ENCODE measurements around the gene HECTD1. TPM values are rescaled to one million over a fixed set of nuclear protein-coding genes. Genes with fewer than 3 reads are reported as not detected.
"Not testable (repeated sequence)": the region's sequence is repeated elsewhere in the genome, so short reads cannot be mapped to it uniquely, and the experiment has no call there.

The HECTD1 gene
- total RNA-seq, 1 donor from 2014 or later, result 137 TPM

DNA sequence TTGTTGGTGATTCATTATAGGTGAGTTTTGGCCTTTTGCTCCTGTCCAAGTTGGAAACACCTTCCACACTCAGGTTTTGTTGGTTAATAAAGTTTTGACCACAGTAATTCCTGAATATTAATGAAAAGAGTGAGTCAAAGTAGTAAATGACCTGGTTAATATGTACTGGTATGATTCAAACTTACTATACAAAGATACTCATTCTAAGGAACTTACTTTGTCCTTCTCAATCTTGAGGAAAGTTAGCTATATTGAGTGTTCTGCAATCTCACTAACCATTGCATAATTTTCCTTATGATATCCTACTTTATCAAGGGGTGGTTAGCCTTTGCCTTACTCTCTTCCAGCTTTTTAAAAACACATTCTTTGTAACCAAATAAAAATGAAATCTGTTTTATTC lies 20.9 kb upstream of the HECTD1 start:
- DNase-seq (ENCODE audit: low spot score), result no peak

DNA sequence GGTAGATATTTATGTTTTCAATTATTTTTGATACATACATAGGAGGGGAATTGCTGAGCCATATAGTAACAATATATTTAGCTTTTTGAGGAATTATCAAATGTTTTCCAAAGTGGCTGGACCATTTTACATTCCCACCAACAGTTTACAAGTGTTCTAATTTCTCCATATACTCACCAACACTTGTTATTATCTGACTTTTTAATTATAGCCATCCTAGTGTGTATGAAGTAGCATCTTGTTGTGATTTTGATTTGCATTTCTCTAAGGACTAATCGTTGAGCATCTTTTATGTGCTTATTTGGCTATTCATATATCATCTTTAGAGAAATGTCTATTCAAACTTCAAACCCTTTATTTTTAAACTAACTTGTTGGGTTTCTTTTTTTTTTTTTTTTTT lies 17.2 kb upstream of the HECTD1 start:
- no peak for DNase-seq (ENCODE audit: low spot score)

DNA sequence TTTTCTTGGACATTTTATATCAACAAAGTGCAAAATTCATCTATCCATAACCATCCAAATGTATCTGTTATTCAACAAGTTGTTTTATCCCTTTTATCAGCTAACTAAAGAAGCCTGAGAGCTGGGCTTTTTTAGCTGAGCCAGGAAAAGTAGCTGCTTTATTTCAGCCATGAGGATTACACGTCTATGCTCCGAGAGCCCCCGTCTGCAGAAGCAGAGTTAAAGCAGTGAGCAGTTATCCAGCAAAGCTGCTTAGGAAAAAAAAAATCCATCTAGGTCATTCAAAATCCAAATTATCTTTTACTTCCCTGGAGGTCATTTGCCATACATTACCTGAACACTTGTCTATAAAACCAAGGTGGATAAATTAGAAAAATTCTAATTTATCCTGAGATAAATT lies 15.7 kb upstream of the HECTD1 start:
- no peak for DNase-seq (ENCODE audit: low spot score)

- DNase-seq (ENCODE audit: low spot score), result no peak
These were observed 15.2 kb upstream of the HECTD1 start for GRCh38 chr14:31222834-31223233.

GRCh38 chr14:31221266-31221665 lies 13.7 kb upstream of the HECTD1 start:
- no peak for DNase-seq (ENCODE audit: low spot score)

DNA sequence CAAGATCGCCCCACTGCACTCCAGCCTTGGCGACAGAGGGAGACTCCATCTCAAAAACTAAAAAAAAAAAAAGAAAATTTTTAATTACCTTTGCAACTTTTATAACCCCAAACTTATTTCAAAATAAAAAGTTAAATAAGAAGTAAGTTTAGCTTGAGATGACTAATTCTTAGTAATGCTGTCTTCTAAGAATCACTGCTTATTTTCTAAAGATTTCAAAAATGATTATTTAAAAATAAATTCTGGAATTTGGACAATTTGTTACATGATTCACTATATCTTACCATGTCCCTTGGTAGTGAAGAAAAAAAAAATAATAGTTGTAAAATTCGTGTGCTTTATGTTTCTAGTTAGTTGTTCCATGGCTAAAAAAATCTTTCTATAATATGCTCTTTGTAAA lies 11.6 kb upstream of the HECTD1 start:
- no peak for DNase-seq (ENCODE audit: low spot score)

- no peak for DNase-seq (ENCODE audit: low spot score)
These were observed 8.8 kb upstream of the HECTD1 start for GRCh38 chr14:31216359-31216758.

GRCh38 chr14:31212893-31213292 lies 5.3 kb upstream of the HECTD1 start:
- DNase-seq (ENCODE audit: low spot score), result no peak

- DNase-seq (ENCODE audit: low spot score), result no peak
These were observed 2.0 kb upstream of the HECTD1 start for GRCh38 chr14:31209605-31210004.

DNA sequence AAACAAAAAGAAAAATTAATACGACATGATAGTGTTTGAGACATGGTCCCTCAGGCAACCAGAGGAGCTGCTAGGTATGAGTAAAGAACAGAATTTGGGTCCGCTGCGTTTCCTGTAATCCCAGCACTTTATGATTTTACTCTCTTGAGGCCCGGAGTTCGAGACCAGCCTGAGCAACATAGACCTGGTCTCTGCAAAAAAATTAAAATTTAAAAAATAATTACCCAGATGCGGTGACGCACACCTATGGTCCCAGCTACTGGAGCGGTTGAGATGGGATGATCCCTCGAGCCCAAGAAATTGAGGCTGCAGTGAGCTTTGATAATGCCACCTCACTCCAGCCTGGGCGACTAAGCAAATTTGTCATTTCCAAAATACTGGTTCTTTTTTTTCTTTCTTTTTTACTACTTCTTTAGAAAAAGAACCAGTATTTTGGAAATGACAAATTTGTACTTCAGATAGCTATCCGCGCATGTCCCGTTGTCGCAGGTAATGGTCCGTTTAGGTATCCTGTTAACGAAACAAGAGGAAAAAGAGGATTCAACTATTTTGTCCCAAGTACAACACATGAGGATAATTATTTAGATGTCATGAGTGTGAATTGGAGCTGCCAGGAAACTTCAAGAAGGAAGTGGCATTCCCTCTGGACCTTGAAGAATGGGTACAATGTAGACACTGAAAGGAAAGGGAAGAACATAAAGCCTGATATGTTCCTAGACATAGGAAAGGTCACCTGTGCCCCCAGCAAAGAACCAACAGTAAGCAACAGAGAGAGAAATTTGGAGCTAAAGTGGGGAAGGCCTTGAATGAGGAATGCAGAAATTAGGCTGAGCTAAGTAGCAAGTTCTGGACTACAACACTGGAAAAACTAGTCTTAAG lies 1.2 kb upstream of the HECTD1 start:
- no peak for DNase-seq (ENCODE audit: low spot score)

GRCh38 chr14:31207287-31207754 lies 272 bp downstream of the HECTD1 start:
- DNase-seq (ENCODE audit: low spot score), result no peak

DNA sequence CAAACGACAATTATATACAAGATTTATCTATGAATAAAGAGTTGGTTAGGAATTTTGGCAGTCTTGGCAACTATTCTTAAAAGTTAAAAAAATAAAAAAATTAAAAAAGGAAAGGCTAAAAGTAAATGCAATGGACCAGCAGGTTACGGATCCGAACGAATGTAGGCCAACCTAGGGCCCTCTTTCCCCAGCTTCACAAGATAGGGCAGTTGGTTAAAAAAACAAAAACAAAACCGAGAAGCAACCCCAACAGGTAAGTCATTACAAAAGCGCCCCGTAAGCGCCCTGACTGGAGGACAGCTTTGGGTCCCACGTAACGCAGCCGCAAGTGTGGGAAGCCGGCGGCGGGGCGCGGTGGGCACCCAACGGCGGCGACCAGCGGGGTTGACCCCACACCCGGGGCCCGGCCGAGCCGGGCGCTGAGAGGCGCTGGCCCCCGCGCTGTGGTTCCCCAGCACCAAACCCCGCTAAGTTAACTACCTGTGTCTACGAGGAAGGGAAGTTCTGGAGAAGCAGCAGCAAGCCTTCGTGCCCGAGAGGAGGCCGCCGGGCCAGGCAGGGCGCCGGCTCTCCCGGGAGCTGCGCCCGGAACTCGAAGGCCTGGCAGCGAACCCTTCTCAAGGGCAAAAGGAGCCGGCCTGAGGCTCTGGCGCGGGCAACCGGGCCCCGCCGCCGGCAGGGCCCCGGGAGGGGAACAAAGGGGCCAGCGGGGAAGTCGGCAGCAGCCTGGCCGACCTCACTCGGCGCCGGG lies 882 bp downstream of the HECTD1 start:
- DNase-seq (ENCODE audit: low spot score), result peak; percentile 19

- DNase-seq (ENCODE audit: low spot score), result no peak
These were observed 1.7 kb downstream of the HECTD1 start for GRCh38 chr14:31205681-31206535.

- no peak for DNase-seq (ENCODE audit: low spot score)
These were observed 2.7 kb downstream of the HECTD1 start for GRCh38 chr14:31204593-31205534.

GRCh38 chr14:31203899-31204592 lies 3.5 kb downstream of the HECTD1 start:
- not testable (repeated sequence) for DNase-seq (ENCODE audit: low spot score)

DNA sequence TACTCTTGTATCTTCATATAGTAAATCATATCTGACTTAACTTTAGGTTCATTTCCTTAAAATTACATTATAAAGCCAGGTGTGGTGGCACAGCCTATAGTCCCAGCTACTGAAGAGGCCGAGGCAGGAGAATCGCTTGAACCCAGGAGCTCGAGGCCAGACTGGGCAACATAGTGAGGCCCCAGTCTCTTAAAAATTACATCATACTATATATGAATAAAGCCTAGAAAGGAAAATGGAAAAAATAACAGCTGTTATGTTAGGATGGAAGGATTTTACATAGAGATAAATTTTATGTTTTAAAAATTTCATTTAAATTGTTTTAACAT lies 4.2 kb downstream of the HECTD1 start:
- no peak for DNase-seq (ENCODE audit: low spot score)

DNA sequence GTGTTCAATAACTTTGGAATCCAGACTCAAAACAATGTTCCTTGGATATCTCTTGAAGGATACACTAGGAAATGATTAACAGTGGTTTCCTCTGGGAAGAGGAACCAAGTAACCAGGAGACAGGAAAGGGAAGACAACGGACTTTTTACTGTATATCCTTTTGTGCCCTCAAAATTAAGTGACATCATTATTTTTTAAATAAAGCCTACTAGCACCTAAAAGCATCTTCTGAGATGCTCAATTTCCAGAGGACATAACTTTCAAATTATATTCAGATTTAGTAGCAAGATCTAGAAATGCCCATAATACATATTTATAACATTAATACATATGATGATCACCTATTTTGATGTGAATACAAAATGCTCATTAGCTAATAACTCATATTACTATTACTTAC lies 6.5 kb downstream of the HECTD1 start:
- DNase-seq (ENCODE audit: low spot score), result no peak

DNA sequence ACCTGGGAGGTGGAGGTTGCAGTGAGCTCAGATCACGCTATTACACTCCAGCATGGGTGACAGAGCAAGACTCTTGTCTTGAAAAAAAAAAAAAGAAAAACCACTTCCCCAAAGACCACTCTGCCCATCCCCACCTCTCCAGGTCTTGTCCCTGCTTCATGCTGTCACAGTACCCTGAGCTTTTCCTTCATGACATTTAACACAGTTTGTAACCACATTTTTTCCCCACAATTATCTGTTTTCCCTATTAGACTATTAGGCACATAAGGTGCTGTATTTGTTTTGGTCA lies 6.9 kb downstream of the HECTD1 start:
- no peak for DNase-seq (ENCODE audit: low spot score)

DNA sequence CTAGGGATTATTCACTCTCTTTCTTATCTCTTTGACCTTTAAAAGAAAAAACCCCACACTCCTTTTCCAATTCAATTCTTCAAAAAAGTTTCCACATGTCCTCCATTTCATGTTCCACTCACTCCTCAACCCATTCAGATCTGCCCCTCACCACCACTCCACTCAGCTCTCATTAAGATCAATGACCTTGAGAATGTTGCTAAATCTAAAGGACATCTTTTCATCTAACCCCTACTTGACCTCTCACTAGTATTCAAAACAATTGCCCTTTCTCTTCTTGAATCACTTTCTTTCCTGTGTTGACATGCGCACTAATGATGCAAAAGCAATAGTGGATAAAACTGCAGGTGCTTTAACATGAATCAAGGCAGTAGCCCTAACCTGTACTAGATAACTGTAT lies 9.9 kb downstream of the HECTD1 start:
- DNase-seq (ENCODE audit: low spot score), result no peak

DNA sequence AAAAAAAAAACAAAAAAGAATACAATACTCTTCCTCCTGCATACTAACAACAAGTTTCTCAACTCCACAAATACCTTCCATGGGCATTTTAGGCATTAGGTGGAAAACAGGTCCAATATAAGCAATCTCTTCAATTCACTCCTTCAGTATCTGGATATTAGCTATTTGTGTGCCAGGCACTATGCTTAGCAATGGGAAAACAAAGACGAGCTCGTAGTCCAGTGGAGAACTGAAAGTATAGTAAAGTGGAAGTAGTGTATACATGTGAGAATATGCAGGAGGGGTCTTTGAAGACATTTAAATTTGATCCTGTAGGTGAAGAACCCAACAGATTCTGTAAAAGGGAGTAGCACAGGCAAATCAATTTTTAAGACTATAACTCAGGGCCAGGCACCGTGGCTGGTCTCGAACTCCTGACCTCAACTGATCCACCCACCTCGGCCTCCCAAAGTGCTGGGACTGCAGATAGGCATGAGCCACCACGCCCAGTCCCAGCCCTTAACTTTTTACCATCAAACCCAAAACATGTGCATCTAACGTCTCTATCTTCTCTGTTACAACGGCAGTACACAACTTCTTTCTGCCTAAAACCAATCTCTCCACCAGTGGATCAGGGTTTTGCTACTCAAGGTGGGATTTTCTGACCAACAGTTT lies 10.6 kb downstream of the HECTD1 start:
- DNase-seq (ENCODE audit: low spot score), result no peak
